Left lobe of liver (tissue), 2 donors: ENCODE measurements around the gene ZMAT2. TPM values are rescaled to one million over a fixed set of nuclear protein-coding genes. Genes with fewer than 3 reads are reported as not detected.
"Not testable (repeated sequence)": the region's sequence is repeated elsewhere in the genome, so short reads cannot be mapped to it uniquely, and the experiment has no call there.

ENCODE experiments used
- ATAC-seq: fragments of 200-7000 bp; cut with Tn5 transposase; one replicate; pipeline ENCODE4 v1.9.1; 2020; ENCODE audit warnings: mild to moderate bottlenecking, moderate library complexity
- DNase-seq: peaks from one replicate; pipeline ENCODE4 v3.0.0-alpha.2; 2020; ENCODE audit warnings: low spot score
- total RNA-seq: library from RNA; stranded (reverse); gene quantifications from one replicate; pipeline ENCODE4 v1.2.1, GENCODE V29; 2021
- donor health status: DM: no; HTN: no; CAD: no; lungs with moderate emphysema.
- donor health status: DM: no; HTN: yes; CAD: no.

The ZMAT2 gene
- 18.0 TPM for total RNA-seq

- ATAC-seq (peak; percentile 99), DNase-seq (peak; percentile 97)
Observed at GRCh38 chr5:140700177-140701144, at the start of gene ZMAT2. Gene ZMAT2 (plus strand): TSS chr5:140700447. CDS start chr5:140700461, 14 bp downstream.

GRCh38 chr5:140658870-140659269 lies 41.4 kb upstream of the ZMAT2 start:
- no peak for DNase-seq
- no peak for ATAC-seq

- ATAC-seq = not testable (repeated sequence)
Observed at GRCh38 chr5:140660371-140660770, 39.9 kb upstream of the ZMAT2 start.

GRCh38 chr5:140664030-140664358 lies 36.3 kb upstream of the ZMAT2 start:
- DNase-seq = no peak

More at GRCh38 chr5:140660371-140660770, 39.9 kb upstream of the ZMAT2 start:
- DNase-seq = not testable (repeated sequence)

GRCh38 chr5:140664359-140665119 lies 35.7 kb upstream of the ZMAT2 start, which contains the start of gene WDR55:
Gene WDR55 (plus strand): TSS chr5:140664904. CDS start chr5:140664913, 9 bp downstream.
- peak; percentile 96 for DNase-seq
- ATAC-seq = peak; percentile 98

More at GRCh38 chr5:140664030-140664358, 36.3 kb upstream of the ZMAT2 start:
- ATAC-seq = peak; percentile 35

GRCh38 chr5:140671035-140671434 lies 29.2 kb upstream of the ZMAT2 start:
- peak; percentile 9 for ATAC-seq
- not testable (repeated sequence) for DNase-seq

- DNase-seq (no peak), ATAC-seq (no peak)
Observed at GRCh38 chr5:140671472-140672125, 28.6 kb upstream of the ZMAT2 start.

GRCh38 chr5:140672455-140673186 lies 27.6 kb upstream of the ZMAT2 start:
- DNase-seq (no peak), ATAC-seq (peak; percentile 34)

- ATAC-seq (no peak), DNase-seq (no peak)
Observed at GRCh38 chr5:140673187-140673976, 26.9 kb upstream of the ZMAT2 start, which contains the start of gene DND1. Gene DND1 (minus strand): TSS chr5:140673576. CDS start chr5:140673542, 34 bp downstream.

GRCh38 chr5:140674211-140674610 lies 26.0 kb upstream of the ZMAT2 start:
- no peak for ATAC-seq
- DNase-seq = no peak

- no peak for ATAC-seq
- DNase-seq = no peak
Observed at GRCh38 chr5:140674629-140675028, 25.6 kb upstream of the ZMAT2 start.

GRCh38 chr5:140677947-140678346 lies 22.3 kb upstream of the ZMAT2 start:
- no peak for ATAC-seq
- DNase-seq = no peak

GRCh38 chr5:140678993-140679392 lies 21.3 kb upstream of the ZMAT2 start:
- DNase-seq (no peak), ATAC-seq (no peak)

GRCh38 chr5:140690376-140690932 lies 9.8 kb upstream of the ZMAT2 start:
- peak; percentile 4 for ATAC-seq
- DNase-seq = no peak

GRCh38 chr5:140690941-140691924 lies 9.0 kb upstream of the ZMAT2 start, which contains the start of the genes HARS1 and HARS2:
Gene HARS1 (minus strand): TSS chr5:140691370. CDS start chr5:140691304, 66 bp downstream.
Gene HARS2 (plus strand): TSS chr5:140691455. CDS start chr5:140691649, 194 bp downstream.
- DNase-seq (peak; percentile 93), ATAC-seq (peak; percentile 97)

- DNase-seq (no peak), ATAC-seq (no peak)
Observed at GRCh38 chr5:140694276-140694675, 6.0 kb upstream of the ZMAT2 start.

- DNase-seq = no peak
- no peak for ATAC-seq
Observed at GRCh38 chr5:140696891-140697492, 3.3 kb upstream of the ZMAT2 start.
